DMS53 (cell line): ENCODE data around the gene MEGF6.
"Not testable (repeated sequence)": the region's sequence is repeated elsewhere in the genome, so short reads cannot be mapped to it uniquely, and the experiment has no call there.

Source experiments
- DNase-seq: peaks from one replicate; lab custom pipeline; 2025; lab: John Stamatoyannopoulos, UW

MEGF6 gene

GRCh38 chr1:3593334-3593733 lies 18.0 kb downstream of the MEGF6 start:
- no peak for DNase-seq

GRCh38 chr1:3590951-3591865 lies 20.1 kb downstream of the MEGF6 start:
- no peak for DNase-seq

GRCh38 chr1:3590139-3590763 lies 21.1 kb downstream of the MEGF6 start:
- DNase-seq: peak; percentile 60

GRCh38 chr1:3588395-3588794 lies 22.9 kb downstream of the MEGF6 start:
- peak; percentile 14 for DNase-seq

GRCh38 chr1:3586986-3587759 lies 24.1 kb downstream of the MEGF6 start:
- peak; percentile 43 for DNase-seq

- no peak for DNase-seq
These were observed 25.3 kb downstream of the MEGF6 start for GRCh38 chr1:3585940-3586568.

GRCh38 chr1:3585353-3585868 lies 25.9 kb downstream of the MEGF6 start:
- DNase-seq: not testable (repeated sequence)

GRCh38 chr1:3584915-3585314 lies 26.4 kb downstream of the MEGF6 start:
- no peak for DNase-seq

- DNase-seq: not testable (repeated sequence)
These were observed 27.6 kb downstream of the MEGF6 start for GRCh38 chr1:3583751-3584150.

GRCh38 chr1:3581296-3582036 lies 29.8 kb downstream of the MEGF6 start:
- no peak for DNase-seq

- DNase-seq: no peak
These were observed 31.1 kb downstream of the MEGF6 start for GRCh38 chr1:3580231-3580630.

GRCh38 chr1:3579626-3580025 lies 31.7 kb downstream of the MEGF6 start:
- no peak for DNase-seq

- DNase-seq: no peak
These were observed 32.4 kb downstream of the MEGF6 start for GRCh38 chr1:3578906-3579305.

- no peak for DNase-seq
These were observed 32.9 kb downstream of the MEGF6 start for GRCh38 chr1:3578433-3578805.

GRCh38 chr1:3577711-3578432 lies 33.4 kb downstream of the MEGF6 start:
- DNase-seq: no peak

- DNase-seq: no peak
These were observed 34.0 kb downstream of the MEGF6 start for GRCh38 chr1:3577300-3577699.

GRCh38 chr1:3575993-3576392 lies 35.3 kb downstream of the MEGF6 start:
- no peak for DNase-seq

- not testable (repeated sequence) for DNase-seq
These were observed 35.8 kb downstream of the MEGF6 start for GRCh38 chr1:3575515-3575914.

- peak; percentile 20 for DNase-seq
These were observed 37.8 kb downstream of the MEGF6 start for GRCh38 chr1:3573500-3573899.

GRCh38 chr1:3572638-3573037 lies 38.7 kb downstream of the MEGF6 start:
- DNase-seq: not testable (repeated sequence)

- no peak for DNase-seq
These were observed 40.0 kb downstream of the MEGF6 start for GRCh38 chr1:3571263-3571662.
